AG04450 (cell line): ENCODE data around the gene POC5. TPM values are rescaled to one million over a fixed set of nuclear protein-coding genes. Genes with fewer than 3 reads are reported as not detected.
"Not testable (repeated sequence)": the region's sequence is repeated elsewhere in the genome, so short reads cannot be mapped to it uniquely, and the experiment has no call there.

Source experiments
- CTCF ChIA-PET: fragments of 300-600, 350-600 bp; formaldehyde crosslinking; extraction: SDS; loops from one replicate; lab custom pipeline; 2022; ENCODE audit warnings: antibody characterized with exemption, inconsistent platforms; lab: Charles Lee
- POLR2A ChIA-PET: fragments of 350-600 bp; formaldehyde crosslinking; extraction: SDS; loops from one replicate; lab custom pipeline; 2021; ENCODE audit warnings: antibody characterized with exemption, inconsistent platforms; lab: Yijun Ruan, JAX
- DNase-seq: peaks from one replicate; pipeline ENCODE4 v3.0.0-alpha.2; 2011; ENCODE audit warnings: low read depth, low spot score
- H3K27ac ChIP-seq: one replicate; pipeline ENCODE4 v1.5.1; 2012; ENCODE audit warnings: low read depth, low read length, control low read depth
- H3K27me3 ChIP-seq: one replicate; pipeline ENCODE4 v1.6.0; 2012; ENCODE audit warnings: low read length; ENCODE audit not compliant: control insufficient read depth, insufficient read depth
- H3K4me3 ChIP-seq: 2 replicates; pipeline ENCODE4 v1.5.1; 2011; ENCODE audit warnings: mild to moderate bottlenecking, low read depth, low read length, control low read depth
- H3K9me3 ChIP-seq: 2 replicates; pipeline ENCODE4 v1.5.1; 2012; ENCODE audit warnings: low read length; ENCODE audit not compliant: control insufficient read depth, insufficient read depth
- polyA plus RNA-seq: library from polyadenylated mRNA; depleted of rRNA; stranded (reverse); fragments of >200 nt; gene quantifications from 2 replicates; pipeline ENCODE4 v1.2.3, GENCODE V29; 2011
- TF ChIP-seq, protein P1 (sequence below): IDR thresholded peaks from 2 replicates; pipeline ENCODE4 v1.5.1; 2011; ENCODE audit warnings: low read depth, low read length, control low read depth, inconsistent platforms

The POC5 gene
- polyA plus RNA-seq, 1 experiment: 10.7 TPM

DNA sequence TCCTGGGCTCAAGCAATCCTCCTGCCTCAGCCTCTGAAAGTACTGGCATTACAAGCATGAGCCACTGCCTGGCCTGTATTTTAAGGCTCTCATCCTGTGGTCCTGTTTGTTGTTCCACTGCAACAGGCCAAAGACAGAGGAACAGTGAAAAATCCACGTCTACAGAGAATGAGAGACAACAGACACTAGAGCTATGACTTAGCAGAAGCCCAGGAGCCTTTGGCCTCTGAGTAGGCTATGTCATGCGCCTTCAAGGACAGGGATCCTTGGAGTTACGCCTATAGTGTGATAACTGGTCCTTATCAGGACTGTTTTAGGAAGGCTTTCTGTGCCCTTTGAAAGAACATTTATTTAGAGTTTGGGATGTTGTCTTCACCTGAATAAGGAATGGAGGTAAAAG is 10.5 kb downstream of the POC5 start:
- Histone ChIP-seq H3K9me3 (no peaks in the 10 kb centered on the region), H3K4me3 (no peak overlapping the region), H3K27me3 (no peaks in the 10 kb centered on the region), H3K27ac (no peak overlapping the region)
- DNase-seq: no peak
- TF ChIP-seq, protein P1, sequence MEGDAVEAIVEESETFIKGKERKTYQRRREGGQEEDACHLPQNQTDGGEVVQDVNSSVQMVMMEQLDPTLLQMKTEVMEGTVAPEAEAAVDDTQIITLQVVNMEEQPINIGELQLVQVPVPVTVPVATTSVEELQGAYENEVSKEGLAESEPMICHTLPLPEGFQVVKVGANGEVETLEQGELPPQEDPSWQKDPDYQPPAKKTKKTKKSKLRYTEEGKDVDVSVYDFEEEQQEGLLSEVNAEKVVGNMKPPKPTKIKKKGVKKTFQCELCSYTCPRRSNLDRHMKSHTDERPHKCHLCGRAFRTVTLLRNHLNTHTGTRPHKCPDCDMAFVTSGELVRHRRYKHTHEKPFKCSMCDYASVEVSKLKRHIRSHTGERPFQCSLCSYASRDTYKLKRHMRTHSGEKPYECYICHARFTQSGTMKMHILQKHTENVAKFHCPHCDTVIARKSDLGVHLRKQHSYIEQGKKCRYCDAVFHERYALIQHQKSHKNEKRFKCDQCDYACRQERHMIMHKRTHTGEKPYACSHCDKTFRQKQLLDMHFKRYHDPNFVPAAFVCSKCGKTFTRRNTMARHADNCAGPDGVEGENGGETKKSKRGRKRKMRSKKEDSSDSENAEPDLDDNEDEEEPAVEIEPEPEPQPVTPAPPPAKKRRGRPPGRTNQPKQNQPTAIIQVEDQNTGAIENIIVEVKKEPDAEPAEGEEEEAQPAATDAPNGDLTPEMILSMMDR: no peak
- CTCF ChIA-PET: no interaction called here
- POLR2A ChIA-PET: no interaction called here

DNA sequence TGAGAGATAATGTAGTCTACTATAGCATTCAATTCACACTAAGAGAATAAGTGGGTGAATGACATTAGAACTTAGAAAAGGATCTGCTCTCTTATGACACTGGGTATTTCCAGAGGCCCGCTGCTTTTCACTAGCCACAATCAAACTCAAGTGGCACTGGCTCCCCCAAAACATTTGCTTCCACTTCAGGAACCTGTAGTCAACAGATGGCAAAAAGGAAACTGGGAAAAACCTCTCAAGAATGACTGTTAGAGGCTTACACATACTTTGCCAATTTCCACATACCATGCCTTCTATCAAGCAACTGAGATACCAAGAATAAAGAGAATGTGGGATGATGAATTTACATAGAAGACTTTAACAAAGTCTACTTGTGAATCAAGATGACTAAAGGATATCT is 11.2 kb downstream of the POC5 start:
- no peak for DNase-seq
- TF ChIP-seq, protein P1: no peak
- CTCF ChIA-PET: no interaction called here

DNA sequence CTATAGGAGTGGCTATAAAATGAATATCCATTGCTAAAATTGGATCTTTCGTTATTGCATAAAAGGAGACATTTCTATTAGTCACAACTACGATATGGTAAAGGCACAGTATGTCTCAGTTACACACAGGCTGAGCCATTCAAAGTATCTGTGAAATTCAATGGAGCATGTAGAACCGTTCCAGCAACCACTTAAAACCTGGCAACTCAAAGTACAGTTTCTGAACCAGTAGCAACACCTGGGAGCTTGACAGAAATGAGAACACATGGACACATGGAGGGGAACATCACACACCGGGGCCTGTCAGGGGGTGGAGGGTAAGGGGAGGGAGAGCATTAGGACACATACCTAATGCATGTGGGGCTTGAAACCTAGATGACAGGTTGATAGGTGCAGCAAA is 15.4 kb downstream of the POC5 start:
- CTCF ChIA-PET: no interaction called here
- DNase-seq: no peak

More for the DNA sequence above, 11.2 kb downstream of the POC5 start:
- no peak overlapping the region for H3K27ac ChIP-seq
- POLR2A ChIA-PET: no interaction called here
- H3K9me3 ChIP-seq: no peaks in the 10 kb centered on the region
- no peak overlapping the region for H3K4me3 ChIP-seq
- H3K27me3 ChIP-seq: no peaks in the 10 kb centered on the region

DNA sequence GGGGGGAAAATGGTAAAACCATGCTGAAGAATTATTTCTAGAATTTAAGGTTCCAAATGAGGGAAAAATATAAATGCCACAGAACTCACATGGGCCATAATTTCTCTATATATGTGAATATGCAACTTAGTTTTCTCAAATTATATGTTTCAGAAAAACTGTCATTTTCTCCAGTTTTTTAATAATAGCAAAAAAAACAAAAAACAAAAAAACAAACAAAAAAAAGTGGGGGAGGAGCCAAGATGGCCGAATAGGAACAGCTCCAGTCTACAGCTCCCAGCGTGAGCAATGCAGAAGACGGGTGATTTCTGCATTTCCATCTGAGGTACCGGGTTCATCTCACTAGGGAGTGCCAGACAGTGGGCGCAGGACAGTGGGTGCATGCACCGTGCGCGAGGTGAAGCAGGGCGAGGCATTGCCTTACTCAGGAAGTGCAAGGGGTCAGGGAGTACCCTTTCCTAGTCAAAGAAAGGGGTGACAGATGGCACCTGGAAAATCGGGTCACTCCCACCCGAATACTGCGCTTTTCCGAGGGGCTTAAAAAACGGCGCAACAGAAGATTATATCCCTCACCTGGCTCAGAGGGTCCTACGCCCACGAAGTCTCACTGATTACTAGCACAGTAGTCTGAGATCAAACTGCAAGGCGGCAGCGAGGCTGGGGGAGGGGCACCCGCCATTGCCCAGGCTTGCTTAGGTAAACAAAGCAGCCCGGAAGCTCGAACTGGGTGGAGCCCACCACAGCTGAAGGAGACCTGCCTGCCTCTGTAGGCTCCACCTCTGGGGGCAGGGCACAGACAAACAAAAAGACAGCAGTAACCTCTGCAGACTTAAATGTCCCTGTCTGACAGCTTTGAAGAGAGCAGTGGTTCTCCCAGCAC is 21.5 kb downstream of the POC5 start:
- H3K9me3 ChIP-seq, H3K27ac ChIP-seq, POLR2A ChIA-PET, H3K4me3 ChIP-seq, CTCF ChIA-PET, H3K27me3 ChIP-seq, DNase-seq: not testable (repeated sequence)

More for the DNA sequence above, 15.4 kb downstream of the POC5 start:
- no peak overlapping the region for H3K4me3 ChIP-seq
- no peak overlapping the region for H3K27ac ChIP-seq
- H3K9me3 ChIP-seq: no peaks in the 10 kb centered on the region
- TF ChIP-seq, protein P1: no peak
- POLR2A ChIA-PET: no interaction called here
- H3K27me3 ChIP-seq: no peaks in the 10 kb centered on the region

DNA sequence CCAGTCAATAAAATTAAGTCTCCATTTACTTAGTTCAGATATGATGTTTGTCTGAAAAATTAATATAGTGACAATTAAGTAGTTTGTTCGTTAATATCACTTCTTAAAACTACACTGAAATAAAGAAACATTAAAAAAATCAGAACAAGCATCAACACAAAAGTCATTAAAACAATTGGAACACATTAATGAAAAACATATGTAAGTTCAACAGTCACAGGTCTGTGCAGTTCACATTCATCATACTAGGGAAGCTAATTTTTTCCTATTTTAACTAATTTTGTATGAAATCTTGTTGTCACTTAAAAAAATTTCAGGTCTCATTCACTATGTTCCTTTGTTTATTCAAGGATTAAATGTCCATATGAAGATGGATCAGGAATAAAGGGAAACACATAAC is 22.5 kb downstream of the POC5 start:
- Histone ChIP-seq H3K27me3 (no peaks in the 10 kb centered on the region), H3K9me3 (no peaks in the 10 kb centered on the region), H3K27ac (no peak overlapping the region), H3K4me3 (no peak overlapping the region)
- ChIA-PET POLR2A (no interaction called here), CTCF (no interaction called here)
- no peak for DNase-seq
- TF ChIP-seq, protein P1: no peak
